NCI-H128 (cell line): ENCODE results near the gene VMAC.

Experiments
- DNase-seq: peaks from one replicate; lab custom pipeline; 2025; ENCODE audit not compliant: unreplicated experiment; lab: John Stamatoyannopoulos, UW

Gene VMAC

GRCh38 chr19:5903624-5904351 is 884 bp upstream of the VMAC start, which contains the start of gene NDUFA11:
Gene NDUFA11, minus strand, starts transcription at chr19:5903790. Its CDS starts 82 bp downstream, at chr19:5903708.
- peak; percentile 88 for DNase-seq

DNA sequence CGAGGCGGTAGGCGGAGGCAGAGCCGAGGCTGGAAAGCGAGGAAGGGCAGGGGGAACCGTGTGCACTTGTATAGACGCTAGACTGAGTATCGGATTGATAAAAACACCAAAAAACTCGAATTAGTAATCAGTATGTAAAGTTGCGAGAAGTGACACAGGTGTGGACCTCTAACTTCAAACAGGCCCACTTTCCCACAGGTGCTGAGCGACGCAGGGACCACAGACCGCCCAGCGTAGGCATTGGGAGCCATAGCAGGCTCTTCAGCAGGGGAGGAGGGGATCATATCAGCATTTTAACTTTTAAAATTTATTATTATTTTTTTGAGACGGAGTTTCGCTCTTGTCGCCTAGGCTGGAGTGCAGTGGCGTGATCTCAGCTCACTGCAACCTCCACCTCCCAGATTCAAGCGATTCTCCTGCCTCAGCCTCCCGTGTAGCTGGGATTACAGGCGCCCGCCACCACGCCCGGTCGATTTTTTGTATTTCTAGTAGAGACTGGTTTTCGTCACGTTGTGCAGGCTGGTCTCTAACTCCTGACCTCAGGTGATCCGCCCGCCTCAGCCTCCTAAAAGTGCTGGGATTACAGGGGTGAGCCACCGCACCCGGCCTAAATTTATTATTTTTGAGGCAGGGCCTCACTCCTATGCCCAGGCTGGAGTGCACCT is 574 bp downstream of the VMAC start:
- no peak for DNase-seq

DNA sequence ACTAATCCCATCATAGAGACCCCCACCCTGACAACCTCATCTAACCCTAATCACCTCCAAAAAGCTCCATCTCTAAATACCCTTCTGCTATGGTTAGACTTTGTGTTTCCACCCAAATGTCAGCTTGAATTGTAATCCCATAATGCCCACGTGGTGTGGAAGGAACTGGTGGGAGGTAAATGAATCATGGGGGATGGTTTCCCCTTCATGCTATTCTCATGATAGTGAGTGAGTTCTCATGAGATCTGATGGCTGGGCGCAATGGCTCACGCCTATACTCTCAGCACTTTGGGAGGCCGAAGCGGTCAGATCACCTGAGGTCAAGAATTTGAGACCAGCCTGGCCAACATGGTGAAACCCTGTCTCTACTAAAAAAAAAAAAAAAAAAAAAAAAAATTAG is 2.6 kb downstream of the VMAC start:
- no peak for DNase-seq

DNA sequence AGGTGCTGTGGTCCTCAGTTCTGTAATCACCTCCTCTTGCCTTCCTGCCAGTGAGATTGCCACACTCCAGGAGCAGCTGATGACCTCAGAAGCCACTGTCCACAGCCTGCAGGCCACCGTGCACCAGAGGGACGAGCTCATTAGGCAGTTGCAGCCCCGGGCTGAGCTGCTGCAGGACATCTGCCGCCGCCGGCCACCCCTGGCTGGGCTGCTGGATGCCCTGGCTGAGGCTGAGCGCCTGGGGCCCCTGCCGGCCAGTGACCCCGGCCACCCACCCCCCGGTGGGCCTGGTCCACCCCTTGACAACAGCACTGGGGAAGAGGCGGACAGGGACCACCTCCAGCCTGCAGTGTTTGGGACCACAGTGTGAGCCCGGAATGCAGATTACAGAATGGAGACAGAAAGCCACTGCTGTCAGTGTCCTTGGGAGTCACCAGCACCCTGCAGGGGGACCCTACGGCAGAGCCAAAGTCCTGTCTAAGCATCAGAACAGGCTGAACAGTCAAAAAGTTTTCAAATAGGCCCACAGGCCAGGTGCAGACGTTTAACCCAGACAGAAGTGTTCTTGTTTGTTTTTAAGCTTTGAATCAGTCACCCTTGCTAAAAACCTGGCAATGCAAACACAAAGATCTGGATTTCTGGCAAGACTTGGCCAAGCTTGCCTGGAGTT is 4.2 kb downstream of the VMAC start:
- no peak for DNase-seq

DNA sequence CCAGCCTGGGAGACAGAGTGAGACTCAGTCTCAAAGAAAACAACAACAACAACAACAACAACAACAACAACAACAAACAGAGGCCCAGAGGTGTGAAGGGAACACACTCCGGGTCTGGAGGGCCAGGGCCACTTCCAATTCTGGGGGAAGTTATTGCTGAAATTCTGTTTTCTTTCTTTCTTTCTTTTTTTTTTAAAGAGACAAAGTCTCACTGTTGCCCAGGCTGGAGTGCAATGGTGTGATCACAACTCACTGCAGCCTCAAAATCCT is 5.9 kb downstream of the VMAC start:
- DNase-seq = no peak

DNA sequence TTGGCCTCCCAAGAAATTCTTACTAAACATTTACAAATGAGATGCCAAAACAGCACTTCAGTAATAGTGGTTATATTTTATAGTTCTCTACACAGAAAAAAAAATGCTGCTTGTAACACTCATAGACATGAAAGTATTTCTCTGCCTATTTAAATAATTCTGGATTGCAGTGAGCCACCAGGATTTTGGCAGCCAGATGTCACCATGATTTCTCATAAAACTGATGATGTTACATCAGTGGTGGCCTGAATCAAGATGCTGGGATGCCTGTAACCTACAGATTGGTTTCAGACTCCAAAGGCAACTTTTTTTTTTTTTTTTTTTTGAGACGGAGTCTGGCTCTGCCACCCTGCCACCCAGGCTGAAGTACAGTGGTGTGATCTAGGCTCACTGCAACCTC is 6.7 kb downstream of the VMAC start:
- DNase-seq = no peak

GRCh38 chr19:5913739-5914357 is 9.2 kb downstream of the VMAC start, which contains the start of gene CAPS:
Gene CAPS, plus strand, starts transcription at chr19:5914254. Its CDS starts 153 bp downstream, at chr19:5914407.
- DNase-seq = no peak

DNA sequence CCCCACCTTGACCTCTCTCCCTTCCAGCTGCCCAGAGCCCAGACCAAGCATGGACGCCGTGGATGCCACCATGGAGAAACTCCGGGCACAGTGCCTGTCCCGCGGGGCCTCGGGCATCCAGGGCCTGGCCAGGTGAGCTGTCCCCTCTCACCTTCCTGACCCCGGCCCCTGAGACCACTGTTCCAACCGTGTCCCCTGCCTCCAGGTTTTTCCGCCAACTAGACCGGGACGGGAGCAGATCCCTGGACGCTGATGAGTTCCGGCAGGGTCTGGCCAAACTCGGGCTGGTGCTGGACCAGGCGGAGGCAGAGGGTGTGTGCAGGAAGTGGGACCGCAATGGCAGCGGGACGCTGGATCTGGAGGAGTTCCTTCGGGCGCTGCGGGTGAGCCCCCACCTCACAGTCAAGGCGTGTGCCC is 9.7 kb downstream of the VMAC start:
- DNase-seq = no peak

DNA sequence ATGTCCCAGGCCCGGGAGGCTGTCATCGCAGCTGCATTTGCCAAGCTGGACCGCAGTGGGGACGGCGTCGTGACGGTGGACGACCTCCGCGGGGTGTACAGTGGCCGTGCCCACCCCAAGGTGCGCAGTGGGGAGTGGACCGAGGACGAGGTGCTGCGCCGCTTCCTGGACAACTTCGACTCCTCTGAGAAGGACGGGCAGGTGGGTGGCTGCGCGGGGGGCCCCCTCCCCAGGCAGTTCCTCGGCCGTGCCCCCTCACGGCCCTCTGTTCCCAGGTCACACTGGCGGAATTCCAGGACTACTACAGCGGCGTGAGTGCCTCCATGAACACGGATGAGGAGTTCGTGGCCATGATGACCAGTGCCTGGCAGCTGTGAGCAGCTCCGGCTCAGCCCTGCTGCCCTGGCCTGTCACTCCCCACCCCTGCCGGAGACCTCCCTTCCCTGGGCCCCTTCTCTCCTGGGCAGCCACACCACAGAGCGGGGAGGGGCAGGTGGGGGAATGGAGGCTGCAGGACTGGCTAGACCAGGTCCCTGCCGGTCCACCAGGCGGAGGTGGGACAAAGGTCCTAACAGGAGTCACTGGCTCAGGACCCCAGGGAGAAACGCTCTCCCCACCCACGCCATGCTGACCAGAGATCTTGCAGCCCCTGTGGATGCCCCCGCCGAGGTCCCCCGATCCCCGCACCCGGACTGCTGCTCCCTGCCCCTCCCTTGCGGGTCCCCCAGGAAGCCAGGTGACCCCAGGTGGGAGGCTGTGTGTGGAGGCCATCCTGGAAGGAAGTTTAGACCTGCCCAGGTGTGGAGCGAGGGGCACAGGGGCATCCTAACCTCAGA is 10.5 kb downstream of the VMAC start:
- no peak for DNase-seq

DNA sequence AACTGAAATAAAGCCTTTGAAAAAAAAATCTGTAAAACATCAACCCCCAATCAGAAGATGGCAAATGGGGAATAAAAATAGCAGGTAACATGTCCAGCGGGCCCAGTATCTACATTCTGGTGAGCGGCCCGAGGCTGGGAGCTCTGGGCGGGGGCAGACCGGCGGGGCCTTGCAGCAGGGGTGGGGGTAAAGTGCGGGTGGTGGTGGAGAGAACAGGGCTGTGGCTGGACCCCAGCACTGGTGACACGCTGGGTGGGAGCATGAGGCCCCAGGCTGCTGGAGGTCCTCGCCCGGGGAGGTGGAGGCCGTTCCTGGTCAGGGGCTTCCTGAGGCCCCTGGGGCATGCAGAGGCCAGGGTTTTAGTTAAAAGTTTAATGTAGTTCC is 11.1 kb downstream of the VMAC start:
- DNase-seq = no peak

GRCh38 chr19:5916181-5916708 is 11.6 kb downstream of the VMAC start:
- no peak for DNase-seq

DNA sequence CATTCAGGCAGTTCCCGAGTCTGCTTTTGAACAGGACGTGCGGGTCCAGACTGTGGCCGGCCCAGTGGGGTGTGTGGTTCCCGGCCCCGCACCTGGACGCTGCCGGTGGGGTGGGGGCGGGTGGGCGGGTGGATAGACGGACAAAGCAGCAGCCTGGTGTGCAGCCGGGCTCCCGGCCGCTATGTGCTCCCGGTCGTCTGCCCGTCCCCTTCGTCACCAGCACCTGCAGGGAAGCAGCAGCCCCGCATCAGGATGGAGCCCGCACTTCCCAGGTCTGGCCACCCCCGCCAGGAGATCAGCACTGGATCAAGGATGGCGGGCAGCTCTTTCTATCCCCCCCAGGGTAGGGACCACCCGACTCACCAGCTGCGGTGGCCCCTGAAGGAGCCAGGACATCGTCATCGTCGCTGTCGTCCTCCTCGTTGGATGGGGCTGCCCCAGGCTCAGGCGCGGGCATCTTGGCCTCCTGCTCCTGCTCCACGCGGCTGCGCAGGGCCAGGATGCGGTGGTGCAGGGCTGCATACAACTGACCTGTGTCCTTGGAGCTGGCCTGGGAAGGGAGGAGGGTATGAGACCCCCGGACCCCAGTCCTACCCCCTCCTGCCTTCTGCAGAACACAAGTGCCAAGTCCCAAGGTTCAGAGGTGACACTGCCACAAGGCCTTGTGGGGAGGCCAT is 12.9 kb downstream of the VMAC start:
- no peak for DNase-seq

DNA sequence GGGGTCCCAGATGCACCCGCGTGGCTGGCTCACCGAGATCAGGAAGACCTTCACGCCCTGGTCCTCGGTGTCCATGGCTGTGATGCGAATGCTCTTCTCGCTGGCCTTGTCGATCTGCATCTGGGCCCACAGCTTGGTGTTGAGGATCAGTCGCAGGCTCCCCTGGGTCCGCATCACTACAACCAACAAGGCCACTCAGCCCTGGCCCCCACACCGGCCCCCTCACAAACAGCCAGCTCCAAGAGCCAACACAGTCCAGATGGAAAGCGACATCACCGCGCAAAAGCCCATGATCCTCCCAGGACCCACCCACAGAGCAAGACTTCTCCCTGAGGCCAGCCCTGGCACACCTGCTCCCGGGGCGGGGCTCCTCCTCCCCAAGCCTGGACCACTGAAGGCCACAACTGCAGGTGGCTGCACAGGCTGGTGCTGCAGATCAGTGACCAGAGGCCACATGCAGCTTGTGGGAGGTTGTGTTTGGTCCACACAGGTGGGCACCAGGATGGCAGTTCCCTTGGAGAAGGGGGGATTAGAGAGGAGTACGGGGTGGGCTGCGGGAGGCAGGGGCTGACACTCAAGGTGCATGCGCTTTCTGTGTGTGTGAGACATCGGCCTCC is 13.9 kb downstream of the VMAC start:
- no peak for DNase-seq

- no peak for DNase-seq
Measured at GRCh38 chr19:5921516-5922160, 17.0 kb downstream of the VMAC start.

- DNase-seq = no peak
Measured at GRCh38 chr19:5922161-5922545, 17.5 kb downstream of the VMAC start.

- DNase-seq = no peak
Measured at GRCh38 chr19:5923356-5923755, 18.7 kb downstream of the VMAC start.

GRCh38 chr19:5925830-5926427 is 21.3 kb downstream of the VMAC start:
- DNase-seq = no peak

DNA sequence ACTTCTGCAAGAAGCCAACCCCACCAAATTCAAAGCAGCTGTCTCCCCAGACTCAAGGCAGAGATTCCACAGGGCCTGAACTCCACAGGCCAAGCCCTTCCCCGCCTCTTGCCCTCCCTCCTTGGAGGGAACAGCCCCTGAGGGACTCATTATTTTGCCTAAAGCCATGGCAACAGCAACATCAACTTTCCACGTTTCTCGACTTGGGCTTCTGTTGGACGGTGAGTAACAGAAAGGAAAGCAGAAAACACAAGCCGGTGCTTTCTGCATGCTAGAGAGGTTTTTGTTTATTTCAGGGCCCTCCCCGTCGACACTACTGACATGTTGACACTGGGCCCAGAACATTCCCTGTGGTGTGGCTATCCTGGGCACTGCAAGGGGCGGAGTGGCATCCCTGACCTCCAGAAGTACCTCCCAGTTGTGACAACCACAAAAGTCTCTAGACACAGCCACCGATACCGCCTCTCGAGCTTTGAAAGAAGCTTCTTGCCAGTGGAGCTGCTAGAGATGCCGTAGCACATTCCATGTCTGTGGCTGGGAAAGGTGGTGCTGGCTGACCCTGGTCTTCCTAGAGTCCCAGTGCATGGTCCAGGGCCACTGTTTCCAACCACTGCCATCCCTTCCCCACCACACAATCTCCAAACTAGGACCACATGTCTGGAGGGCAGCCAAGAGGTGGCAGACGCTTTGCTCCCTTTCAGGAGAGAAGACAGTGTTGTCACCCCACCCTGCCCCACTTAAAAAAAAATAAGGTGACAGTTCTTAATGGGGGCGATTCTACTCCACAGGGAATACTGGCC is 22.2 kb downstream of the VMAC start:
- DNase-seq = no peak
